NCI-H226 (cell line): Measurements from ENCODE around the gene MSGN1.

ENCODE experiments used
- DNase-seq: peaks from one replicate; pipeline ENCODE4 v3.0.0-alpha.2; 2015

MSGN1 gene

GRCh38 chr2:17850151-17850550 is 33.9 kb downstream of the MSGN1 start:
- DNase-seq: no peak

DNA sequence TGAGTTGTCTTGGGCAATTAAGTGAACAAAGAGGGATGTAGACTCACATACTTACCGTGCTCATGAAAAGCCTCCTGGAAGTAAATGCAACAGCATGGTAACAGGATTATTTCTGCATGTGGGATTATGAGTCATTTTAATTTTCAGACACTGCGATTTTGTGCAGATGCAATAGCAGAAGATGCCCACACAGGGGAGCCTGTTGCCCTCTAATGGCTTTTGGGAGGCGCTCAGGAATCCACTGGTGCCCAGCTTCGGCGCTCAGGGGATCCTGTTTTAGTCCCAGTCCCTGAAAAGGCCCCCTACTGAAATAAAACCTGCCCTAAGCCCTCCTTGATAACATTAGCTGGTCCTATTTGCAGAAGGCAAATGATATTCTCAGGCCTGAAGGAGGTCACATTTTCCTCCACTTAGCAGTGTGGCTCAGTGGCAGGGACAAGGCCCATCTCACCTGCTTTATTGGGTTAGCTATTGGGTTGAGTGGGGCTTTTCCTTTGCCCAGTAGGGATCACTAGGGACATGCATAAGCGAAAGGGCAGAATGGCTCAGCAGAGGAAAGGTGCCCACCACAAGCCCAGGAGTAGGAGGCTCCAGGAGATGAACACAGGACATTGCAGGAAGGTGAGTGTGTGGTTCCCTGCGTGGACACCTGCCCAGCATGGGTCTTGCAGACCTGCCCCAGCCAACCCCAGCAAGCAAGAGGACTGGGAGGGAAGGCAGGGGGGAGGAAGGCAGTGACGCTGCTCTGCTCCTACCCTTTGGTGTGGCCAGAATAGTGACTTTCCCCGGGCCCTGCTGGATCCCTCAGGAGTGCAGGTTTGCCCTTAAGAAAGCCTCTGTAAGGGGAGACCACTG is 35.7 kb downstream of the MSGN1 start:
- peak; percentile 29 for DNase-seq

DNA sequence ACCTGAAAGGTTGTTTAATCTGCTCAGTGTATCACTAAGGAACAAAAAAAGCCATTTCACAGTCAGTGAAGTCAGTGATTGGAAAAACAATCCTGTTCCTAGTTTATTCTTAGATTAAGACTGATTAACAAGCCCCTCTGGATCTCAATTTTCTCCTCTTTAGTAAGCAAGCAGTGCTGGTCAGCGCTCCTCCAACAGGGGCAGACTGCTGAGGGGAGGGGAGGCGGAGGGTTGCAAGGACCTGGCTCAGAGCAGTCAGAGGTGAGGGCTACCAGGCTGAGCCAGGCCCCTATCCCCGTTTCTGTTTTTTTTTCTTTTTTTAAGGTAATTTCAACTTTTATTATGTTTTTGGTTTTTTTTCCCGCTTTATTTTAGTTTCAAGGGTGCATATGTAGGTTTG is 37.5 kb downstream of the MSGN1 start:
- DNase-seq: no peak

DNA sequence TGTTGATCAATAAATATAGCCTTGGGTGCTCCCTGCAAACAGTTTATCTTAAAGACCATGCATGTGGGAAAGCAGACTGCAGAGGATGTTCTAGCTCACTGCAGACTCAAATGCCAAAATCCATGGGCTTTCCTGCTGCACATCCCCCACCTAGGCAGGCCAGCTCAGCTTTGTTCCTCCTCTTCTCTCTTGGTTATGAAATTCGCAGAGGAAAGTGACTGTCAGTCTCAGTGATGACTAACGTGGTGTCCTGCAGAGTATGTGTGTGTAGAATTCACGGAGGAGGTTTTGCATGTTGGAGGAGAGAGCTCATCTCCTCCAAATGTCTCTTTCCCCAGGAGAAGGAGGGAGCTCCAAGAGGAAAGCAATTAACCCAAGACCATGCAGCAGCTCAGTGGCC is 40.8 kb downstream of the MSGN1 start:
- DNase-seq: no peak

DNA sequence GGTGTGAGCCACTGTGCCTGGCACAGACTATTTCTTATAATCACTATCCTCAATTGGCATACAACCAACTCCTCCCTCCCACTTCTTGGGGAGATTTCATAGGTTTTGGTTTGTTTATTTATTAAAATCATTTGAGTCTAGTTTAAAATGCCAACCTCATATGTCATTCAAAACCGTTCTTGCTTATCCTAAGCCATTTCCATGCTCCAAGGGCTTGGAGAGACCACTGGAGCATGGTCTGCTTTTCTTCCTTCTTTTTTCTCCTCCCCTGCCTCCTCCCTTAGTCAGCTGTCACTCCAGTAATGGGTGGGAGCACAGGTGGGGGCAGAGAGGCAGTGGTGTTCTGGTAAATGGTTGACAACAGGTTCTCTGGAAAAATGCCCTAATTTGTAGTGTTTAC is 41.8 kb downstream of the MSGN1 start:
- no peak for DNase-seq

DNA sequence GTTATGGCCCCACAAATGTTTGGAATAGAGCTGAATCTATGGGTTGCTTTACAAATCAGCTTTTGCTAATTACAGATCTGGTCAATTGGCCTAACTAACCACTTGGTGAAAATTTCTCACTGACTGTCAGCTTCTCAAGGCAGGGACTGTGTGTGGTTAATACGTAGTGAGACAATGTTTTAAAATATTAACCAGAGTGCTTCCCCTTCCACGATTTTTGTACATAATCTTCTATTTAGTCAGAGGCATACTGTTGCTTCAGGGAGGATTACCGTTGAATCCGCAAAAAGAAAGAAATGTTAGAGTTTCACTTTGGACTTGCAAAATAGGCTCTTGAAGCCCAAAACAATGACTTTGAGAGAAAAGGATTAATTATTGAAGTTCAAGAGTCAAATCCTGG is 47.3 kb downstream of the MSGN1 start:
- DNase-seq: no peak

DNA sequence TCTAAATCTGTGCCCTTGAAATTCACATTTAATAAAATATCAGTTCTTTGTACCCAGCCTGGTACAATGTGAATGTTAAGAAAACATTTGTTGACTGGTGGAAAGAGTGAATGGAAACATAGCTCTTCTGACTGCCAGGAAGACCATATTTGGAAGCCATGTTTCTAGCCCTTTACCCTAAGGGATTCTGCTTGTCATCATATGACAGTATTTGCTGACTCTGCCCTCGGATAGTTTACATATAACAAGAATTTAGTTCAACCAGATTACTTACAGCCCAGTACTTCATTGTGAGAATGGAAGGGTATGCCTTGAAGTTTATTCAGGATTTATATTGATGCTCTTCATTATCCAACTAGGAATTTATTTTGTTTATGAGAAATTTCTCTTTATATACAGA is 48.4 kb downstream of the MSGN1 start:
- no peak for DNase-seq

GRCh38 chr2:17867133-17867532 is 50.9 kb downstream of the MSGN1 start:
- DNase-seq: no peak
